ENCODE data around the gene PARP14.

GRCh38 chr3:122727294-122727693 lies 46.7 kb downstream of the PARP14 start:
- TF ChIP-seq CTCF (IDR thresholded peaks at IDR 0.05), result no peak
- no peak for TF ChIP-seq RFX5 (IDR thresholded peaks at IDR 0.05)
- no peak for TF ChIP-seq MYC (IDR thresholded peaks at IDR 0.05; ENCODE audit: borderline replicate concordance, low read length)
- TF ChIP-seq CEBPB (IDR thresholded peaks at IDR 0.05), result no peak
- TF ChIP-seq HMGXB4 (CRISPR knock-in tag; IDR thresholded peaks at IDR 0.05; ENCODE audit: borderline replicate concordance), result no peak
- TF ChIP-seq REST (IDR thresholded peaks at IDR 0.05), result no peak
- no peak for TF ChIP-seq MAX (IDR thresholded peaks at IDR 0.05)
- no peak for TF ChIP-seq POLR2A (IDR thresholded peaks at IDR 0.05; ENCODE audit: low read length)
- TF ChIP-seq SREBF2 (IDR thresholded peaks at IDR 0.05), result no peak
